IMR-90 (cell line): ENCODE results near the gene GOLT1B. TPM values are rescaled to one million over a fixed set of nuclear protein-coding genes. Genes with fewer than 3 reads are reported as not detected.

Experiments
- ATAC-seq: fragments of 200-7000 bp; cut with Tn5 transposase; 2 replicates; pipeline ENCODE4 v1.9.1; 2020; ENCODE audit warnings: low read depth, mild to moderate bottlenecking, moderate library complexity
- BruUV-seq: library from RNA; stranded (reverse); fragments of 400-500 nt; replicated peaks from 2 replicates; lab custom pipeline; 2021; lab: Mats Ljungman, UMichigan
- CTCF ChIA-PET: fragments of 300-600 bp; formaldehyde crosslinking; extraction: SDS; loops from one replicate; lab custom pipeline; 2021; ENCODE audit warnings: antibody characterized with exemption; lab: Yijun Ruan, JAX
- POLR2A ChIA-PET: fragments of 300-600 bp; sonication (Branson Sonifier 250); formaldehyde crosslinking; loops from one replicate; lab custom pipeline; 2022; ENCODE audit warnings: antibody characterized with exemption; ENCODE audit not compliant: unreplicated experiment; lab: Charles Lee
- DNase-seq: peaks from one replicate; pipeline ENCODE4 v3.0.0; 2013
- H2AFZ ChIP-seq: replicated peaks from 2 replicates; pipeline ENCODE3; 2013; ENCODE audit warnings: low read length, mild to moderate bottlenecking; ENCODE audit not compliant: poor library complexity
- H2AK5ac ChIP-seq: 2 replicates; pipeline ENCODE4 v1.6.1; 2013; ENCODE audit warnings: low read depth, low read length, inconsistent platforms
- H2AK9ac ChIP-seq: replicated peaks from 2 replicates; pipeline ENCODE3; 2013; ENCODE audit warnings: mild to moderate bottlenecking, low read depth, low read length, moderate library complexity; ENCODE audit not compliant: poor library complexity
- H2BK120ac ChIP-seq: 2 replicates; pipeline ENCODE4 v1.6.1; 2013; ENCODE audit warnings: low read depth, low read length, inconsistent platforms
- H2BK15ac ChIP-seq: 3 replicates; pipeline ENCODE4 v1.6.1; 2013; ENCODE audit warnings: low read depth, low read length, inconsistent platforms
- H2BK20ac ChIP-seq: 2 replicates; pipeline ENCODE4 v1.6.1; 2013; ENCODE audit warnings: low read depth, mild to moderate bottlenecking, inconsistent platforms, low read length, moderate library complexity
- H2BK5ac ChIP-seq: 2 replicates; pipeline ENCODE4 v1.6.1; 2013; ENCODE audit warnings: mild to moderate bottlenecking, low read depth, low read length, inconsistent platforms; ENCODE audit not compliant: poor library complexity, severe bottlenecking
- H3K14ac ChIP-seq: replicated peaks from 2 replicates; pipeline ENCODE4 v1.6.1; 2013; ENCODE audit warnings: low read depth, low read length, inconsistent platforms
- H3K18ac ChIP-seq: 2 replicates; pipeline ENCODE4 v1.6.1; 2013; ENCODE audit warnings: low read depth, low read length, control low read depth
- H3K23ac ChIP-seq: 2 replicates; pipeline ENCODE4 v1.6.1; 2013; ENCODE audit warnings: low read depth, low read length, inconsistent platforms
- H3K27ac ChIP-seq: 2 replicates; pipeline ENCODE4 v1.5.1; 2013; ENCODE audit warnings: mild to moderate bottlenecking, control low read depth, low read length; ENCODE audit not compliant: insufficient read depth
- H3K27me3 ChIP-seq: 2 replicates; pipeline ENCODE4 v1.6.1; 2013; ENCODE audit warnings: low read length; ENCODE audit not compliant: control insufficient read depth, insufficient read depth
- H3K36me3 ChIP-seq: 2 replicates; pipeline ENCODE4 v1.6.1; 2013; ENCODE audit warnings: low read length, mixed read lengths; ENCODE audit not compliant: control insufficient read depth, insufficient read depth
- H3K4ac ChIP-seq: 2 replicates; pipeline ENCODE4 v1.6.1; 2013; ENCODE audit warnings: low read depth, low read length, inconsistent platforms
- H3K4me1 ChIP-seq: 2 replicates; pipeline ENCODE4 v1.6.1; 2013; ENCODE audit warnings: low read length, mixed read lengths; ENCODE audit not compliant: control insufficient read depth, insufficient read depth
- H3K4me2 ChIP-seq: 2 replicates; pipeline ENCODE4 v1.6.1; 2013; ENCODE audit warnings: low read depth, mild to moderate bottlenecking, control low read depth, low read length, moderate library complexity
- H3K4me3 ChIP-seq: 2 replicates; pipeline ENCODE4 v1.5.1; 2013; ENCODE audit warnings: low read depth, mild to moderate bottlenecking, control low read depth, low read length, moderate library complexity; ENCODE audit not compliant: insufficient read depth
- H3K56ac ChIP-seq: 2 replicates; pipeline ENCODE4 v1.6.1; 2013; ENCODE audit warnings: low read length, inconsistent platforms; ENCODE audit not compliant: insufficient read depth; ENCODE audit errors: extremely low read depth
- H3K79me1 ChIP-seq, 2 experiments: 2 replicates each; pipeline ENCODE4 v1.6.1; 2013; ENCODE audit warnings: low read length in 2 of 2, inconsistent platforms in 1 of 2, low read depth in 1 of 2
- H3K9ac ChIP-seq: 2 replicates; pipeline ENCODE4 v1.6.1; 2013; ENCODE audit warnings: low read depth, low read length, control low read depth
- H3K9me1 ChIP-seq: 2 replicates; pipeline ENCODE4 v1.6.1; 2013; ENCODE audit warnings: low read length, inconsistent platforms; ENCODE audit not compliant: insufficient read depth
- H3K9me3 ChIP-seq: 2 replicates; pipeline ENCODE4 v1.6.1; 2013; ENCODE audit warnings: low read length; ENCODE audit not compliant: control insufficient read depth, insufficient read depth
- H4K20me1 ChIP-seq: 2 replicates; pipeline ENCODE4 v1.6.1; 2013; ENCODE audit warnings: low read length, inconsistent platforms; ENCODE audit not compliant: insufficient read depth
- H4K5ac ChIP-seq: 2 replicates; pipeline ENCODE4 v1.6.1; 2013; ENCODE audit warnings: mild to moderate bottlenecking, low read depth, low read length, control low read depth
- H4K8ac ChIP-seq, 2 experiments: 2 replicates each; pipeline ENCODE4 v1.6.1; 2013; ENCODE audit warnings: low read depth in 2 of 2, low read length in 2 of 2, control low read depth in 1 of 2, inconsistent platforms in 1 of 2
- H4K91ac ChIP-seq: 2 replicates; pipeline ENCODE4 v1.6.1; 2013; ENCODE audit warnings: low read depth, low read length, inconsistent platforms; ENCODE audit not compliant: insufficient read depth
- BHLHE40 ChIP-seq: fragments of 150-350 bp; IDR thresholded peaks from 2 replicates; pipeline ENCODE4 v1.6.1; 2016; ENCODE audit warnings: mild to moderate bottlenecking, low read depth, low read length
- CEBPB ChIP-seq: IDR thresholded peaks from 2 replicates; pipeline ENCODE4 v1.6.1; 2012; ENCODE audit warnings: low read depth, low read length, improper control_type of control experiment
- CHD1 ChIP-seq: IDR thresholded peaks from 2 replicates; pipeline ENCODE4 v1.6.1; 2012; ENCODE audit warnings: low read depth, low read length, improper control_type of control experiment
- FOS ChIP-seq: fragments of 150-350 bp; IDR thresholded peaks from 2 replicates; pipeline ENCODE4 v1.6.1; 2016; ENCODE audit warnings: low read depth, low read length
- MAFK ChIP-seq: IDR thresholded peaks from 2 replicates; pipeline ENCODE4 v1.6.1; 2012; ENCODE audit warnings: low read depth, low read length, improper control_type of control experiment
- MAZ ChIP-seq: IDR thresholded peaks from 2 replicates; pipeline ENCODE4 v1.6.1; 2012; ENCODE audit warnings: low read depth, mild to moderate bottlenecking, low read length, improper control_type of control experiment, moderate library complexity, borderline replicate concordance
- MXI1 ChIP-seq: IDR thresholded peaks from 2 replicates; pipeline ENCODE4 v1.6.1; 2012; ENCODE audit warnings: low read depth, mild to moderate bottlenecking, low read length, moderate library complexity, borderline replicate concordance
- NFE2L2 ChIP-seq: fragments of 150-350 bp; IDR thresholded peaks from 2 replicates; pipeline ENCODE4 v1.6.1; 2016; ENCODE audit warnings: low read depth, mild to moderate bottlenecking, low read length
- POLR2A ChIP-seq: IDR thresholded peaks from 2 replicates; pipeline ENCODE4 v1.6.1; 2012; ENCODE audit warnings: mild to moderate bottlenecking, low read depth, low read length
- RAD21 ChIP-seq: IDR thresholded peaks from 2 replicates; pipeline ENCODE4 v1.6.1; 2012; ENCODE audit warnings: low read length, improper control_type of control experiment
- RCOR1 ChIP-seq: IDR thresholded peaks from 2 replicates; pipeline ENCODE4 v1.6.1; 2012; ENCODE audit warnings: mild to moderate bottlenecking, low read length, improper control_type of control experiment; ENCODE audit not compliant: insufficient replicate concordance
- RFX5 ChIP-seq: IDR thresholded peaks from 2 replicates; pipeline ENCODE4 v1.8.0; 2012; ENCODE audit warnings: low read depth, mild to moderate bottlenecking, low read length, moderate library complexity
- SMC3 ChIP-seq: fragments of 150-350 bp; IDR thresholded peaks from 2 replicates; pipeline ENCODE4 v1.6.1; 2016; ENCODE audit warnings: low read depth, mild to moderate bottlenecking, antibody characterized with exemption, low read length, moderate library complexity
- WGBS, 2 experiments: methylation state at CpG; one replicate each; pipeline versions ENCODE4 v1.1.5 to v1.1.7; 2013; ENCODE audit warnings: missing lambda C conversion rate in 2 of 2; ENCODE audit not compliant: insufficient read length in 1 of 2; ENCODE audit errors: extremely low coverage in 2 of 2; 5-methylcytosine and 5-hydroxymethylcytosine counted together
- dilution Hi-C: fragments of 300-500 bp; cut with HindIII; formaldehyde crosslinking; loops from one replicate; pipeline ENCODE4 v1.14.3; 2018; ENCODE audit warnings: low sequenced_read_pairs; ENCODE audit not compliant: unreplicated experiment
- in situ Hi-C: fragments of 300-500 bp; cut with MboI; formaldehyde crosslinking; loops from 3 replicates; pipeline ENCODE4 v1.14.3; 2019; ENCODE audit warnings: low sequenced_read_pairs, inconsistent platforms, mixed read lengths
- intact Hi-C: fragments of 100-400 bp; cut with micrococcal nuclease; formaldehyde crosslinking; loops from 2 replicates; pipeline ENCODE4 v1.10.0; 2022
- polyA plus RNA-seq, 3 experiments: library from polyadenylated mRNA; depleted of rRNA; stranded (reverse); fragments of >200 nt; gene quantifications; 2 replicates each; pipeline ENCODE4 v1.2.3, GENCODE V29; 2012; ENCODE audit warnings: low replicate concordance in 1 of 3
- total RNA-seq: library from RNA; depleted of rRNA; stranded (reverse); fragments of >200 nt; gene quantifications from 2 replicates; pipeline ENCODE4 v1.2.3, GENCODE V29; 2012
- TF ChIP-seq, protein P1 (sequence below): conservative IDR thresholded peaks from 2 replicates; pipeline ENCODE4 v1.5.1; 2012; ENCODE audit warnings: mild to moderate bottlenecking, low read depth, low read length, improper control_type of control experiment
- TF ChIP-seq, protein P2 (sequence below): fragments of 150-350 bp; IDR thresholded peaks from 2 replicates; pipeline ENCODE4 v1.6.1; 2016; ENCODE audit warnings: low read depth, mild to moderate bottlenecking, low read length, moderate library complexity, borderline replicate concordance
- TF ChIP-seq, protein P3 (sequence below): fragments of 150-350 bp; IDR thresholded peaks from 2 replicates; pipeline ENCODE4 v1.6.1; 2017; ENCODE audit warnings: mild to moderate bottlenecking, antibody characterized with exemption, low read length, low read depth

The GOLT1B gene
- total and polyA plus RNA-seq, 2 of the 4 experiments (the other 2 are of a cell fraction), result 27.2 to 50.5 TPM

DNA sequence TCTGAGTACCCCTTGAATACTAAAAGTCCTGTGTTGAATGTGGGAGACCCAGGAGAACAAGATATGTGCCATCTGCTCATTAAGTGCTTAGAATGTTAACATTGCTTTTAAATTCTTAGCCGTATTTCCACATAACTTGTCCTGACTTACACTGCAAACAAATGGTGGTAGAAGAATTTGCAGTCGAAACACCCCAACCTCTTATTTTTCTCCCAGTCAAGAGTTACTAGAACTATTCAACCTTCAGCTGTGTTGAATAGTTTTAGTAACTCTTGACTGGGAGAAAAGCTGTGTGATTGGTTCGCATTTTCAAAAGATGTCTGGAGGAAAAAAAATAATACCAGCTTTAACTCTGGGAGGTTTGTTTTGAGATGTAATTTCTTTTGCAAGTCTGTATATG, 16.9 kb downstream of the GOLT1B start:
- Histone ChIP-seq H3K79me1 (peaks cover 0 to 4% of the 10 kb centered on the region in 2 experiments), H4K8ac (no peak overlapping the region), H2AK5ac (no peak overlapping the region), H3K9me3 (no peaks in the 10 kb centered on the region), H3K4me3 (no peak overlapping the region), H4K91ac (no peak overlapping the region), H2AFZ (no peak overlapping the region), H3K9me1 (no peaks in the 10 kb centered on the region), H3K23ac (no peak overlapping the region), H2BK15ac (no peak overlapping the region), H3K14ac (no peak overlapping the region), H3K18ac (no peak overlapping the region), H3K4me1 (no peaks in the 10 kb centered on the region), H3K4me2 (no peak overlapping the region), H2BK120ac (no peak overlapping the region), H3K4ac (no peak overlapping the region), H2BK5ac (no peak overlapping the region), H4K20me1 (no peaks in the 10 kb centered on the region), H3K27me3 (no peaks in the 10 kb centered on the region), H2AK9ac (no peak overlapping the region), H3K9ac (no peak overlapping the region), H3K36me3 (0 out of 2 replicates have a peak, but pooled peaks cover 4% of the 10 kb centered on the region), H3K56ac (no peak overlapping the region), H3K27ac (no peak overlapping the region), H2BK20ac (no peak overlapping the region), H4K5ac (no peak overlapping the region)
- ATAC-seq (no peak), DNase-seq (no peak)
- ChIA-PET POLR2A (interaction anchor here (0.6 kb wide), 1 partner anchor 180 kb away, joined by 3 read pairs; no protein-coding TSS in a partner anchor), CTCF (no interaction called here)
- no CpG with 5 or more reads among the region's 3 CpGs for WGBS, 2 experiments
- dilution Hi-C loops, result no loop called here
- BruUV-seq, result no TSS peak
- intact Hi-C loops, result no loop called here
- in situ Hi-C loops, result no loop called here
- TF ChIP-seq FOS (no peak), CHD1 (no peak), MAZ (no peak), MAFK (no peak), NFE2L2 (no peak), SMC3 (no peak), BHLHE40 (no peak), MXI1 (no peak), RCOR1 (no peak), POLR2A (no peak), RFX5 (no peak), CEBPB (no peak), RAD21 (no peak)
- TF ChIP-seq, protein P1, sequence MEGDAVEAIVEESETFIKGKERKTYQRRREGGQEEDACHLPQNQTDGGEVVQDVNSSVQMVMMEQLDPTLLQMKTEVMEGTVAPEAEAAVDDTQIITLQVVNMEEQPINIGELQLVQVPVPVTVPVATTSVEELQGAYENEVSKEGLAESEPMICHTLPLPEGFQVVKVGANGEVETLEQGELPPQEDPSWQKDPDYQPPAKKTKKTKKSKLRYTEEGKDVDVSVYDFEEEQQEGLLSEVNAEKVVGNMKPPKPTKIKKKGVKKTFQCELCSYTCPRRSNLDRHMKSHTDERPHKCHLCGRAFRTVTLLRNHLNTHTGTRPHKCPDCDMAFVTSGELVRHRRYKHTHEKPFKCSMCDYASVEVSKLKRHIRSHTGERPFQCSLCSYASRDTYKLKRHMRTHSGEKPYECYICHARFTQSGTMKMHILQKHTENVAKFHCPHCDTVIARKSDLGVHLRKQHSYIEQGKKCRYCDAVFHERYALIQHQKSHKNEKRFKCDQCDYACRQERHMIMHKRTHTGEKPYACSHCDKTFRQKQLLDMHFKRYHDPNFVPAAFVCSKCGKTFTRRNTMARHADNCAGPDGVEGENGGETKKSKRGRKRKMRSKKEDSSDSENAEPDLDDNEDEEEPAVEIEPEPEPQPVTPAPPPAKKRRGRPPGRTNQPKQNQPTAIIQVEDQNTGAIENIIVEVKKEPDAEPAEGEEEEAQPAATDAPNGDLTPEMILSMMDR, result no peak
- TF ChIP-seq, protein P2, sequence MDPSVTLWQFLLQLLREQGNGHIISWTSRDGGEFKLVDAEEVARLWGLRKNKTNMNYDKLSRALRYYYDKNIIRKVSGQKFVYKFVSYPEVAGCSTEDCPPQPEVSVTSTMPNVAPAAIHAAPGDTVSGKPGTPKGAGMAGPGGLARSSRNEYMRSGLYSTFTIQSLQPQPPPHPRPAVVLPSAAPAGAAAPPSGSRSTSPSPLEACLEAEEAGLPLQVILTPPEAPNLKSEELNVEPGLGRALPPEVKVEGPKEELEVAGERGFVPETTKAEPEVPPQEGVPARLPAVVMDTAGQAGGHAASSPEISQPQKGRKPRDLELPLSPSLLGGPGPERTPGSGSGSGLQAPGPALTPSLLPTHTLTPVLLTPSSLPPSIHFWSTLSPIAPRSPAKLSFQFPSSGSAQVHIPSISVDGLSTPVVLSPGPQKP, result no peak
- TF ChIP-seq, protein P3, sequence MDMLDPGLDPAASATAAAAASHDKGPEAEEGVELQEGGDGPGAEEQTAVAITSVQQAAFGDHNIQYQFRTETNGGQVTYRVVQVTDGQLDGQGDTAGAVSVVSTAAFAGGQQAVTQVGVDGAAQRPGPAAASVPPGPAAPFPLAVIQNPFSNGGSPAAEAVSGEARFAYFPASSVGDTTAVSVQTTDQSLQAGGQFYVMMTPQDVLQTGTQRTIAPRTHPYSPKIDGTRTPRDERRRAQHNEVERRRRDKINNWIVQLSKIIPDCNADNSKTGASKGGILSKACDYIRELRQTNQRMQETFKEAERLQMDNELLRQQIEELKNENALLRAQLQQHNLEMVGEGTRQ, result no peak
